ENCODE results near the gene UBE2L5.

DNA sequence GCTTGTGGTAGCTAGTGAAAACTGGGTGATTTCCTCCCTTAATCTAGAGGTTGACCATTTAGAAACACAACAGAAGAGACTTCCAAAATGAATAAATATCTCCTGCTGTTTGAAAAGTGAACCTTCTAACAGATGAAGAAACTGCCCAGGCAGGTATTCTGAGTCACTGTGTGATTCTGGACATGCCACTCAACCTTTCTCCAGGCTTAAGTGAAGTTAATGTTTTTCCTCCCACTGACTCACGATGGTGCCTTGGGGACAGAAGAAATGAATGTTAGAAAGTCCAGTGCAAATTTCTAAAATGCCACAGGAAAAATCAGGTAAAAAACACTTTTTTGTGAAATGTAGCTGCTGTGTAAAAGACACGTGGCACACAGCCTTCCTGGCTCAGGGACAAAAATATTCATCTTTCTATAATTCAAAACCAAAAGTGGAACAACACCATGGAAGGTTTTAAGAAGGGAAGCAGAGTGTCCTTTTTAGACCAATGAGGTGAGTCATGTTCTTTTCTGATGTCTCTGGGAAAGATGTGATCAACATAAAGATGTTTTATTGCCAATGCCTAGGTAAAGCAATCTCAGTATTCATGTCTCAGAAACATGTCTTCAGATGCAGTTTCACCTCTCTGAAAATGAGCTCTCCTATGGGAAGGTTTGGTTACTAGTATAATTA lies 9.1 kb downstream of the UBE2L5 start:
- TF ChIP-seq CTCF (conservative IDR thresholded peaks at IDR 0.05; ENCODE audit: low read depth in 2 of 2) = no peak
- TF ChIP-seq JUNB (IDR thresholded peaks at IDR 0.05; ENCODE audit: unreplicated experiment) = no peak
- TF ChIP-seq EZH2 (IDR thresholded peaks at IDR 0.05; ENCODE audit: low read depth, unreplicated experiment) = no peak
- no peak for TF ChIP-seq CREB1 (CRISPR knock-in tag; IDR thresholded peaks at IDR 0.05; ENCODE audit: low read depth)
- TF ChIP-seq POLR2AphosphoS5 (IDR thresholded peaks at IDR 0.05; ENCODE audit: low read depth) = no peak
- TF ChIP-seq, protein P1, sequence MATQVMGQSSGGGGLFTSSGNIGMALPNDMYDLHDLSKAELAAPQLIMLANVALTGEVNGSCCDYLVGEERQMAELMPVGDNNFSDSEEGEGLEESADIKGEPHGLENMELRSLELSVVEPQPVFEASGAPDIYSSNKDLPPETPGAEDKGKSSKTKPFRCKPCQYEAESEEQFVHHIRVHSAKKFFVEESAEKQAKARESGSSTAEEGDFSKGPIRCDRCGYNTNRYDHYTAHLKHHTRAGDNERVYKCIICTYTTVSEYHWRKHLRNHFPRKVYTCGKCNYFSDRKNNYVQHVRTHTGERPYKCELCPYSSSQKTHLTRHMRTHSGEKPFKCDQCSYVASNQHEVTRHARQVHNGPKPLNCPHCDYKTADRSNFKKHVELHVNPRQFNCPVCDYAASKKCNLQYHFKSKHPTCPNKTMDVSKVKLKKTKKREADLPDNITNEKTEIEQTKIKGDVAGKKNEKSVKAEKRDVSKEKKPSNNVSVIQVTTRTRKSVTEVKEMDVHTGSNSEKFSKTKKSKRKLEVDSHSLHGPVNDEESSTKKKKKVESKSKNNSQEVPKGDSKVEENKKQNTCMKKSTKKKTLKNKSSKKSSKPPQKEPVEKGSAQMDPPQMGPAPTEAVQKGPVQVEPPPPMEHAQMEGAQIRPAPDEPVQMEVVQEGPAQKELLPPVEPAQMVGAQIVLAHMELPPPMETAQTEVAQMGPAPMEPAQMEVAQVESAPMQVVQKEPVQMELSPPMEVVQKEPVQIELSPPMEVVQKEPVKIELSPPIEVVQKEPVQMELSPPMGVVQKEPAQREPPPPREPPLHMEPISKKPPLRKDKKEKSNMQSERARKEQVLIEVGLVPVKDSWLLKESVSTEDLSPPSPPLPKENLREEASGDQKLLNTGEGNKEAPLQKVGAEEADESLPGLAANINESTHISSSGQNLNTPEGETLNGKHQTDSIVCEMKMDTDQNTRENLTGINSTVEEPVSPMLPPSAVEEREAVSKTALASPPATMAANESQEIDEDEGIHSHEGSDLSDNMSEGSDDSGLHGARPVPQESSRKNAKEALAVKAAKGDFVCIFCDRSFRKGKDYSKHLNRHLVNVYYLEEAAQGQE (IDR thresholded peaks at IDR 0.05; ENCODE audit: unreplicated experiment) = no peak
- no peak for TF ChIP-seq EZH2phosphoT487 (IDR thresholded peaks at IDR 0.05; ENCODE audit: unreplicated experiment)
- TF ChIP-seq STAT1 (IDR thresholded peaks at IDR 0.05; ENCODE audit: unreplicated experiment) = no peak
- no peak for TF ChIP-seq ZNF462 (CRISPR knock-in tag; IDR thresholded peaks at IDR 0.05)
- TF ChIP-seq NANOG (IDR thresholded peaks at IDR 0.05; ENCODE audit: borderline replicate concordance) = no peak
- no peak for TF ChIP-seq ZNF331 (CRISPR knock-in tag; IDR thresholded peaks at IDR 0.05; ENCODE audit: low read depth)
- TF ChIP-seq, protein P2, sequence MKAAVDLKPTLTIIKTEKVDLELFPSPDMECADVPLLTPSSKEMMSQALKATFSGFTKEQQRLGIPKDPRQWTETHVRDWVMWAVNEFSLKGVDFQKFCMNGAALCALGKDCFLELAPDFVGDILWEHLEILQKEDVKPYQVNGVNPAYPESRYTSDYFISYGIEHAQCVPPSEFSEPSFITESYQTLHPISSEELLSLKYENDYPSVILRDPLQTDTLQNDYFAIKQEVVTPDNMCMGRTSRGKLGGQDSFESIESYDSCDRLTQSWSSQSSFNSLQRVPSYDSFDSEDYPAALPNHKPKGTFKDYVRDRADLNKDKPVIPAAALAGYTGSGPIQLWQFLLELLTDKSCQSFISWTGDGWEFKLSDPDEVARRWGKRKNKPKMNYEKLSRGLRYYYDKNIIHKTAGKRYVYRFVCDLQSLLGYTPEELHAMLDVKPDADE (IDR thresholded peaks at IDR 0.05) = no peak
- TF ChIP-seq ZNF114 (CRISPR knock-in tag; IDR thresholded peaks at IDR 0.05) = no peak
